Cerebellar cortex (tissue), 1 donor: ENCODE data around the gene CLPX.
"Not testable (repeated sequence)": the region's sequence is repeated elsewhere in the genome, so short reads cannot be mapped to it uniquely, and the experiment has no call there.

Source experiments
- DNase-seq: peaks from one replicate; pipeline ENCODE4 v3.0.0-alpha.2; 2015; ENCODE audit warnings: low spot score

Gene CLPX

DNA sequence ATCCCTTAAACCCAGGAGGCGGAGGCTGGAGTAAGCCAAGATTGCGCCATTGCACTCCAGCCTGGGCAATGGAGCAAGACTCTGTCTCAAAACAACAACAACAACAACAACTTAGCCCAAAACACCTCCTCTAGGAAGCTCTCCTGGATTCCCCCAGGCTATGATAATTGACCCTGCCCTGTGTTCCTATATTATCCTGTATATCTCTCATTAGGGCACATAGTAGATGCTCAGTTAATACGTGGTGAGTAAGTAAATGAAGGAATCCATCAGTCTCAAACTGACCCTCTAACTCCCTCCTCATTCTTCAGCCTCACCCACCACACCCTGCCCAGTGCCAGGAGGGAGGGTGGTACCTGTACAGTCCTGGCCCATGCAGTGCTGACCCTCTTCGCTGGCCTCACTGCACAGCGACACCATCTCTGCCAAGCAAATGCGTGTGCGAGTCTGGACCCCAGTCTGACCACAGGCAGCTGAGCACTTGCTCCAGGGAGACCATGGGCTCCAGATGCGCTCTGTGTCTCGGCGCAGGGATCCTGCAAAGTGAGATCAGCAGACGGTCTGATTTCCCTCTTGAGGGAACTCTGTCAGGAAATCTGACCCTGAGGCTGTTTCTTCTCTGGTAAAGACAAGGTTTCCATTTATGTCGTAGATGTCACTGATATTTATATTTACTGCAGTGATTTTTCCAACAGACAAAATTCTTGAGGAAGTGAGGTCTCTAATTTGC is 20.0 kb upstream of the CLPX start:
- DNase-seq, result no peak

- no peak for DNase-seq
Measured at GRCh38 chr15:65204236-65204930, 19.2 kb upstream of the CLPX start.

GRCh38 chr15:65201918-65202317 is 16.8 kb upstream of the CLPX start:
- no peak for DNase-seq

DNA sequence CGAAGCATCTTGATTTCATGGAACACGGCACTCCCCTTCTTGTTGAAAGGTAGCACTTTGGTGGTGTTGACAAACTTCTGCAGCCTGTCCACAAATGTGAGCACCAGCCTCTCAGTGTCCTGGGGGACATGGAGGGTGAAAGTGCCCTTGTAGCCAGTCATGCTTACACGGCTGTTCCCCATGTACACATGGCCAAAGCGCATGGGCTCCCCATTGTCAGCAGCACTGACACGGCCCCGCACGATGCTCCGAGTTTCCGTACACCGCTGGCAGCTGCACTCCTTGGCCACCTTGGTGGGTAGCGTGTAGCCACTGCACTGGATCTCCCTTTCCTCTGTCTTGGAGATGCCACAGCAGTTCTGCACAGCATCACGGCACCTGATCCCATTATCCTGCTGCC is 13.4 kb upstream of the CLPX start:
- DNase-seq, result no peak

GRCh38 chr15:65197337-65197645 is 12.1 kb upstream of the CLPX start:
- no peak for DNase-seq

DNA sequence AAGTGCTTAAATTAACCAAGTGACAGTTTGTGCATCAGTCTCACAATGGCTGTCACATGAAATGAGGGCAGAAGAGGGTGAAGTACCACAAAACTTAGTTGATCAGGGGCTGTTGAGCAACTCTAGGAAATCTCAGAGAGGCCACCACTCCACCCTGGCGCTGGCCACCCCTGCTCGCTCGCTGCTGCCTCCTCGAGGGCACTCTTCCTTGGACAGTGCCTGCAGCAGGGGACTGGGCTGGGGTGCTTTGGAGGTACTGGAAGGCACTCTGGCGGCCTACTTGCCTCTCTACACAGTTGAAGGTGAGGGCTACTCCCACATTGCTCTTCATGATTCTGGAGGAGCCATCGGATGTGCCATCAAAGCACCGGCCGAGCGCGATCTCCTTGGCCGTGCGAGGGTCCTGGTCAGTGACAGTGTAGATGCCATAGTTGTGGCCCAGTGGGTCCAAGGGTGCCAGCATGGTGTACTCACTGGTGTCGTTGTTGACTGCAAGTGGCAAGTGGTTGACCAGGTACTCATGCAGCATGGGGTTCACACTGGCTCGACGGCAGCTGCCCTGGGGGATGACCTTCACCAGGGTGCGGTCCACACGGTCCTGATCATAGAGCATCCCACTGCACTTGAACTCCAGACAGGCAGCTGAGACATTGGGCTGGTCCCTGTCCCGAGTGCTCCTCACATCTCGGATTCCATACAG is 11.6 kb upstream of the CLPX start:
- no peak for DNase-seq

DNA sequence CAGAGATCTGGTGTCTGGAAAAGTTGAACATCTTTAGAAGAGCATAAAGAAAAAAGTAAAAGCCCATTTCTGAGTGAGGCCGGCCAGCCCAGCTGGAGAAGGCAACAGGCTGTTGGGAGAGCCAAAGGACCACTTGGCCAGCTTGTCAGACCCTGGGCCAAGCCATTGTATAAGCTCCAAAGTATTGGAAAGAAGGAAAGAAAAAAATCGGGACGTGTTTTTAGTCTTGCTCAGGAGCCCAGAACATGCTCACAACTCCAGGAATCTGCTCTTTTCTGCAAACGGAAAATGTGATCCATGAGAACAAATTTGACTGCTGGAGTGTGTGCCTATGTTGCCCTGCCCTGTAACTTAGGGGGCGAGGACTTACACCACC is 10.4 kb upstream of the CLPX start:
- DNase-seq, result no peak

DNA sequence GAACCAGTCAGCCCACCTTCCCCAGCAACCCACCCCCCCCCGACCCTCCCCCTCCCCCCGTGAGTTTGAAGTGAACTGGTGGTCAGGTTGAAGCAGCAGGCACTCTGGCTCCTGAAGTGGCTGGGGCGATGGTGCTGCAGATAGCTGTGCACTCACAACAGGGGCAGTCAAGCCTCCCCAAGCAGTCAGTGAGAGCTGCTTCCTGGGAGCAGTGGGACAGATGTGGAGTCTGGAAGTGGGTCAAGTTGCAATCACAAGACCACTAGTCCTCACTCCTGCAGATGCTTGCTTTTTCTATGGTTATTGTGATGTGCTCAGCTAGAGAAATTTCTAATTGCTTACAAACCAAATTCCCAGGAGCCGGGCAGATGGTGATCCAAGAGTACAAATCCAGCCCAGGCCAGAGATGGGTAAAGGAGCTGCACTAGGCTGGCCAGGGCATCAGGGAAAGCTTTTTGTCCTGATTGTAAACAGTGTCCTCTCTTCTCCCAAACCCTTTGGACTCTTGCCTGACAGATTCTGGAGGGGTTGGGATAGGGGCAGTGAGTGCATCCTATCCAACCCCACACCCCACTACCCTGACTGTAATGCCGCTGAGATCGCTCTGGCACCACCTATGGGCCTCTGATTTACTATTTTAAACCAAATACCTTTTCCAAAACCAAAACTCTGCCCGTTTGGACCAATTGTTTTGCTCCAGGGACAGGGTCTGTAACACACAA is 9.8 kb upstream of the CLPX start:
- no peak for DNase-seq

GRCh38 chr15:65192016-65192415 is 6.9 kb upstream of the CLPX start:
- DNase-seq, result no peak

DNA sequence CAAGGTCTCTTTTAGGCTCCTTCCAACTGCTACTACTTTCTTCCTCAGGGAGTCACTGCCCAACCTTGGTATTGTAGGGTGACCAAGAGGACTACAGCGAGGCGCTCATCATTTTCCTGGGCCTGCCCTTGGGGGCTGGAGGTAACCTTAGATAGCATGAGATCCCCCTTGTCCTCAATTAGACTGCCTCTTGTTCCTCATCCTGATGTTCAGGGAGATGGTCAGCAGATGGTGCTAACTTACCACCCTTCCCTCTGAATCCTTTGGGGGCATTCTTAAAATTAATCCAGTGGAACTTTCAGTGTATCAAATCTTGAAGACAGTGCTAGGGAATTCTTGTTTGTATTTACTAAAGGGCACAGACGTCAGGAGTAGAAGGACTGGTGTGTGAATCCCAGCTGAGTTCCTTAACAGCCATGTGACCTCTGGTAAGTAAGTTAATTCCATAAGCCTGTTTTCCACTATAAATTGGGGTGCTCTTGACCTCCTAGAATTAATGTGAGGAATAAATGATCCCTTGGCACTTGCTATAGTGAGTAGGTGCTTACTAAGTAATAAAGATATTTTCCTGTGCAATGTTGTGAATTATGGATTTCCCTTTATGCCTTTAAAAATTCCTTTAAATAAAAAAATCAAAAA is 4.1 kb upstream of the CLPX start:
- DNase-seq, result peak; percentile 55

DNA sequence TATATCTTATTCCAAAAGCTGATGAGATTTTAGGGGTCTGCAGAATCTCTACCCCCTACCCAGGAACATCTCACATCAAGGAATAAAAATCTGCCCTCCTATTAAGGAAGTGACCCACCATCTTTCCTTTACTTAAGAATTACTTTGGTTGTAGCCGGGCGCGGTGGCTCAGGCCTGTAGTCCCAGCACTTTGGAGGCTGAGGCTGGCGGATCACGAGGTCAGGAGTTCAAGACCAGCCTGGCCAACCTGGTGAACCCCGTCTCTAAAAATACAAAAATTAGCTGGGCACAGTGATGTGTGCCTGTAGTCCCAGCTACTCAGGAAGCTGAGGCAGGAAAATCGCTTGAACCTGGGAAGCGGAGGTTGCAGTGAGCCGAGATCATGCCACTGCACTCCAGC is 3.3 kb upstream of the CLPX start:
- not testable (repeated sequence) for DNase-seq

DNA sequence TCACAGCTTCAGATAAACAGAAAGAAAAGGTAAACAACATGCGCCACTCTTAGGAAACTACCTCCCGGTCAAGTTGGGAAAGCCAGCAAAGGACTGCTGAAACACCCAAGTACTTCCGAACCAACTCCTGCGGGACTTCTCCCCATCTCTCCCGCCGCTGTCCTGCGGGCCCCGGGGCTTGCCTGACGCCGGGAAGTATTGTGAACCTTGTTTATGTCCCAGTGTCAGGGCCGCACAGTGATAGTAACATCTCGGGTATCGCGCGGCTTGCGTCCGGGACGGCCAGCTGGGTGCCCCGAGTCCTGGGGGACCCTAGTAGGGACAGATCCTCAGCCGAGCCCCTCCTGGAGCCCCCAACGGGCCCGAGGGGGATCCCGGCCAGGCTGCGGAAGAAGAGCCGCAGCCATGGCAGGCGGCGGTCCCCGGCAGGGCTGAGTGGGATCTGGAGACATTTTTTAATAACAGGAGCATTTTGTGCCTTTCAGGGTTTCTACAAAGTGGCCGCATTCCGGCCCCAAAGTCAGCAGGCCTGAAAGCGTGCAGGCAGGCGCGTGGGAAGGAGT is 756 bp downstream of the CLPX start:
- DNase-seq, result peak; percentile 42

GRCh38 chr15:65183865-65184159 is 1.3 kb downstream of the CLPX start:
- DNase-seq, result no peak

- no peak for DNase-seq
Measured at GRCh38 chr15:65182538-65182937, 2.6 kb downstream of the CLPX start.

DNA sequence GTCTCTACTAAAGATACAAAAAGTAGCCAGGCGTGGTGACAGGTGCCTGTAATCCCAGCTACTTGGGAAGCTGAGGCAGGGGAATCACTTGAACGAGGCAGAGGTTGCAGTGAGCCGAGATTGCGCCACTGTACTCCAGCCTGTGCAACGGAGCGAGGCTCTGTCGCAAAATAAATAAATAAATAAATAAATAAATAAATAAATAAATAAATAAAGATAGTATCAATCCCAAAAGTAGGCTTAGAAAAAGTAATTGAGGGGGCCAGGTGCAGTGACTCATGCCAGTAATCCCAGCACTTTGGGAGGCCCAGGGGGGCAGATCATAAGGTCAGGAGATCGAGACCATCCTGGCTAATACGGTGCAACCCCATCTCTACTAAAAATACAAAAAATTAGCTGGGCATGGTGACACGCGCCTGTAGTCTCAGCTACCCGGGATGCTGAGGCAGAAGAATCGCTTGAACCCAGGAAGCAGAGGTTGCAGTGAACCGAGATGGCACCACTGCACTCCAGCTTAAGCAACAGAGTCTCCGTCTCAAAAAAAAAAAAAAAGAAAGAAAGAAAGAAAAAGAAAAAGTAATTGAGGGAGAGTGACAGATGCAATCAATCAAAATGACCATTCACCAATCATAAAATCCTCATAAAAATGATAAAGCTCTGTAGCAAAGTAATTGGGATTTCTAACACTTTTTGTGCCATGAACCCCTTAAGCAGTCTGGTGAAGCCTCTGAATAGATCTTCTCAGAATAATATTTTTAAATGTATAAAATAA is 3.4 kb downstream of the CLPX start:
- not testable (repeated sequence) for DNase-seq

- DNase-seq, result no peak
Measured at GRCh38 chr15:65180167-65180566, 5.0 kb downstream of the CLPX start.

DNA sequence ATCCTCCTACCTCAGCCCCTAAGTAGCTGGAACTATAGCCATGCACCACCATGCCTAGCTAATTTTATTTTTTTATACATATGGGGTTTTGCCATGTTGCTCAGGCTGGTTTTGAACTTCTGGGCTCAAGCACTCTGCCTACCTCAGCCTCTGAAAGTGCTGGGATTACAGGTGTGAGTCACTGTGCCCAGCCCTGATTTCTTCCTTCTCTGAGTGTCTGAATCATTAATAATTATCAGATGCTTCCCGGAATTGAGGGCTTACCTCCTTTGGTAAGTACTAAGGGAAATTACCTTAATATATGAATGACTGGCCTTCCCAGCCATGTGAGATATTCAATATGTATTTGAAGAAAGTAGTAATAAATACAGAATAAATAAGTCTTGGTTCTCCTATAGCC is 7.2 kb downstream of the CLPX start:
- DNase-seq, result no peak

DNA sequence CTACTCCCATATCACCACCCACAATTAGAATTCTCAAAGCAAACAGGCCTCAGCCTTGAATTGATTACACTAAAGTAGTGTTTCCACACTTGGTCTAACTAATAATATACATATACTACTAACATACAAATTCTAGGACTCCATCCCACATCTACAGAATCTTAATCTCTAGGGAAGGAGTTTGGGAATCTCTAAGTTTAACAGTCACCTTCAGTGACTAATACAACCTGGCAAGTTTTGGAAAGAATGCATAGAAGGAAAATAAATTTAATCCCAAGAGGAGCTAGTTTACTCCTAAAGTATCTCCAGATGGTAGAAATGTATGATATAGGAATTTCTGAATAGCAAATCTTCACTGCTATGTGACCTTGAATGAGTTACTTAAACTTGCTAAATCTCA is 9.1 kb downstream of the CLPX start:
- DNase-seq, result no peak

DNA sequence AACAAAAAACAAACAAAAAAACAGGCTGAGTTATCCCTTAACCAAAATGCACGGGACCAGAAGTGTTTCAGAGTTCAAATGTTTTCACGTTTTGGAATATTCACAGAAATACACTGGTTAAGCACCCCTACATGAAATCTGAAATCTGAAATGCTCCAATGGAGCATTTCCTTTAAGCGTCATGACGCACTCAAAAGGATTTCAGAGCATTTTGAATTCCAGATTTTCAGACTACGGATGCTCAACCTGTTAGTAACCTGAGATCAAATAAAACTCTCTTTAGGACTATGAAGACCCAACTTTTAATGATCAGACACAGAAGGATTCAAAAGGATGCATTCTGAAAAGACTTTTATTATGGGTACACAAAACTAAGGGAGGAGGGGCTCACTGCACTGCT is 9.6 kb downstream of the CLPX start:
- DNase-seq, result no peak

DNA sequence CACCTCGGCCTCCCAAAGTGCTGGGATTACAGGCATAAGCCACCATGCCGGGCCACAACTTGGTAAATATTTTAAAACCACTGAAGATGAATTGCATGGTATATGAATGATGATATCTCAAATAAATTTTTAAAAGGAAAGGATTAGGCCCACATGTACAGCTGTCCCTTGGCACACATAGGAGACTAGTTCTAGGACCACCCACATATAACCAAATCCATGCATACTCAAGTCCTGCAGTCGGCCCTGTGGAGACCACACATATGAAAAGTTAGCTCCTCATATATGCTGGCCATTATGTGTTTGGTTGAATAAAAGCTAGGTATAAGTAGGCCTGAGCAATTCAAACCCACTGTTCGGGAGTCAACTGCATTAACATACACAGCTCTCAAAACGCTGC is 10.6 kb downstream of the CLPX start:
- DNase-seq, result no peak

DNA sequence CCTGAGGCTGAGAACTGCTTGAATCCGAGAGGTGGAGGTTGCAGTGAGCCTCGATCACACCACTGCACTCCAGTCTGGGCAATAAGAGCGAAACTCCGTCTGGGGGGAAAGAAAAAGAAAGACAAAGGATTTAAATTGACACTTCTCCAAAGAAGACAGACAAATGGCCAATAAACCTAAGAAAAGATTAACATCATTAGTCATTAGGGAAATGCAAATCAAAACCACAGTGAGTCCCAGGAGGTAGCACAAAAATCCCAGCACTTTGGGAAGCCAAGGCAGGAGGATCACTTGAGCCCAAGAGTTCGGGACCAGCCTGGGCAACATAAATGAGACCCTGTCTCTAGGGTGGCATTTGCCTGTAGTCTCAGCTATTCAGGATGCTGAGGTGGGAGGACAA is 12.6 kb downstream of the CLPX start:
- no peak for DNase-seq
